ENCODE measurements around the gene MFF.

The MFF gene, protein sequence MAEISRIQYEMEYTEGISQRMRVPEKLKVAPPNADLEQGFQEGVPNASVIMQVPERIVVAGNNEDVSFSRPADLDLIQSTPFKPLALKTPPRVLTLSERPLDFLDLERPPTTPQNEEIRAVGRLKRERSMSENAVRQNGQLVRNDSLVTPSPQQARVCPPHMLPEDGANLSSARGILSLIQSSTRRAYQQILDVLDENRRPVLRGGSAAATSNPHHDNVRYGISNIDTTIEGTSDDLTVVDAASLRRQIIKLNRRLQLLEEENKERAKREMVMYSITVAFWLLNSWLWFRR

DNA sequence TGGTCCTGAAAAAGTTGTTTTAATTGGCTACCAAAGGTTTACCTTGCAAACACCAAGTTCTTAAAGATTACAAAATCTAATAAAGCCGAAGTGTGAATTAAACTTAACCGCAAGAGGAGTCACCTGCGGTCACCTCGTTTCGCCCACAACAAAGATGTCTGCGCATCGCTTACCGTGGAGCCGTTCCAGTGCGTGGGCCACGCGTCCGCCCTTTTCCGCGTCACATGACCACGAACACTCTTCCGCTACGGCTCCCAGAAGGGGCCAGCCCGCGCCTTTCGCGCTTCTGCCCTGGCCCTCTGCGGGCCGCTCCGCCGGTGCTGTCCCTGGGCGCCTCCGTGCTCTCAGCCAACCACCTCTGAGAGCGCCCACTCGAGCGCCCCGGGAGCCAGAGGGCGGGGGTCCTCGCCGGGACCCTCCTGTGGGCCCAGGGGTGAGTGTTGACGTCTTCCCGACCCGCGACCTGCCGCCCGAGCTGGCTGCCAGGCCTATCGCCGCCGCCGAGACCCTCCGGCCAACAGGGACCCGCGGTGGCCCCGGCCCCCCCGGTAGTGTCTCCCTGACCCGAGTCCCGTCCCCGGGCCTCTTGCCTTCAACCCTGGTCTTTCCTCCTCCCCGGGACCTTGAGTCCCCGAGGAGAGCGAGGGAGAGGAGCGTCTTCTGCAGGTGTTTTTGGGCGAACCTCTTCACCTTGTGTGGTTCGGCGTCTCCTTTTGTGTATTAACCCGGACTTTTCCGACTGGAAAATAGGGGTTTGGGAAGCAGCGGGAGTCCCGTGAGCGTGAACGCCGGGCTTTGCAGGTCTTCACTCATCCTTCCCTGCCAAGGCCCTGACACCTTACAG, at the start of gene MFF:
Gene MFF (plus strand): TSS at position 257 of the 844 bp plus-strand sequence. CDS start 5,415 bp downstream, outside the sequence.
- in situ Hi-C loops (cut with MboI; ENCODE audit: low sequenced_read_pairs): no loop called here
- Histone ChIP-seq H3K9me3 (peaks cover 7% of the 10 kb centered on the region; the same call in 1 of the 2 replicates), H3K4me1 (peaks cover 43% of the 10 kb centered on the region), H3K27me3 (ENCODE audit: low read depth) (no peaks in the 10 kb centered on the region), H3K36me3 (replicated peaks) (no peaks in the 10 kb centered on the region; the same call in 1 of the 2 replicates), H3K4me3 (peak within 1 kb of the TSS; percentile 73)
- DNase-seq (ENCODE audit: low spot score in 2 of 2): peak; percentile 89 to 94

DNA sequence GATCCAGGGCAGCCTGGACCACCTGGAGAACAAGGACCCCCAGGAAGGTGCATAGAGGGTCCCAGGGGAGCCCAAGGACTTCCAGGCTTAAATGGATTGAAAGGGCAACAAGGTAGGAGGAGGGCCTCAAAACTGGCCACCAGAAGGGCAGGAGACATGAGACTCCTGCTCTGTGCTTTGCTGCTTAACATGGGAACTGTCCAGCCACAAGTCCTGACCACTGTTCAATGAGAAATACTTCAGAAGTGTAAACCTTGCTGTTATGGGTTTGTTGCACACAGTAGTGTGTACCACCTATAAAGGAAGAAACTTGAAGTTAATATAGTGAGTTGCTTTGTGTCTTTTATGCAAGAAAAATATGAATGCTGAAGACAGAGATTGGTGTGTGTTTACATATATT, 44.2 kb upstream of the MFF start:
- in situ Hi-C loops (cut with MboI; ENCODE audit: low sequenced_read_pairs): no loop called here
- Histone ChIP-seq H3K36me3 (replicated peaks) (no peaks in the 10 kb centered on the region), H3K27me3 (ENCODE audit: low read depth) (no peaks in the 10 kb centered on the region), H3K4me1 (peaks cover 10% of the 10 kb centered on the region), H3K4me3 (no peak overlapping the region), H3K9me3 (no peaks in the 10 kb centered on the region)
- DNase-seq (ENCODE audit: low spot score in 2 of 2): no peak

DNA sequence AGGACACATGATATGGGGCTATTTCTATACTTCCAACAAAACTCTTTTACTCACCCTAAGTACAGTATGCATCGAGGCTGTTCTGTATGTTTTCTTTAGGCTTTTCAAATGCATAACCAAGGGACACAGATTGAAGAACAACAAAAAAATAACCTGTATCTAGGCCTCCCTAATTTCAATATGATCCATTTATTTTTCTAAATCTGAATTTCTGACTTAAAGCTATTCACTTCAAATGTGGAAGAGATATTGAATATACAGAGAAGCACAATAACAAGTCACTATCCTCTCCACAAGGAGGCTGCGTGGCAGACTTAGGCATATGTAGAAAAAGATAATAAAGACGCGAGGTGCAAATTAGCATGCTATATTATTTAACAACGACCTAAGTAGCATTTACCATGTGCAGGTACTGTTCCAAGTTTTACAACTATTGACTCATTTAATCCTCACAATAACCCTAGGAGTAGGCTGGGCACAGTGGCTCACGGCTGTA, 39.3 kb upstream of the MFF start:
- H3K27me3 ChIP-seq (ENCODE audit: low read depth): no peaks in the 10 kb centered on the region
- H3K4me3 ChIP-seq: no peak overlapping the region
- peaks cover 11% of the 10 kb centered on the region for H3K4me1 ChIP-seq
- no peaks in the 10 kb centered on the region for H3K36me3 ChIP-seq (replicated peaks)
- DNase-seq (ENCODE audit: low spot score in 2 of 2): peak; percentile 38 to 79
- in situ Hi-C loops (cut with MboI; ENCODE audit: low sequenced_read_pairs): no loop called here
- no peaks in the 10 kb centered on the region for H3K9me3 ChIP-seq

DNA sequence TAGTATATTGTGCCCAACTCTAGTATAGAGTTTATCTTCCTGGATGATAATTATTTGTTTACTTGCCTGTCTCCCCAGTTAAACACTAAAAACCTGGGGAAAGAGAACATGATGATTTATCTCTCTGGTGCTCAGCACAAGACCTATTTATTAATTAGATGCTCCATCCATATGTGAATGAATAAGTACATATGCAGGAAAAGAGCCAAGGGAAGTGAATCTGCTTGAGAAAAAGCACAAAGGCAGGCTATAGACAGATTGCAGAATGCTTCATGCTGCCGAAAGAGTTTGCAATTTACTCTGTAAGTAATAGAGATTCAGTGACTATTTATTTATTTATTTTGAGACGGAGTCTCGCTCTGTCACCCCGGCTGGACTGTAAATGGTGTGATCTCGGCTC, 37.3 kb upstream of the MFF start:
- Histone ChIP-seq H3K27me3 (ENCODE audit: low read depth) (no peaks in the 10 kb centered on the region), H3K36me3 (replicated peaks) (no peaks in the 10 kb centered on the region), H3K4me1 (peaks cover 11% of the 10 kb centered on the region), H3K9me3 (no peaks in the 10 kb centered on the region), H3K4me3 (no peak overlapping the region)
- in situ Hi-C loops (cut with MboI; ENCODE audit: low sequenced_read_pairs): no loop called here
- no peak for DNase-seq (ENCODE audit: low spot score in 2 of 2)

DNA sequence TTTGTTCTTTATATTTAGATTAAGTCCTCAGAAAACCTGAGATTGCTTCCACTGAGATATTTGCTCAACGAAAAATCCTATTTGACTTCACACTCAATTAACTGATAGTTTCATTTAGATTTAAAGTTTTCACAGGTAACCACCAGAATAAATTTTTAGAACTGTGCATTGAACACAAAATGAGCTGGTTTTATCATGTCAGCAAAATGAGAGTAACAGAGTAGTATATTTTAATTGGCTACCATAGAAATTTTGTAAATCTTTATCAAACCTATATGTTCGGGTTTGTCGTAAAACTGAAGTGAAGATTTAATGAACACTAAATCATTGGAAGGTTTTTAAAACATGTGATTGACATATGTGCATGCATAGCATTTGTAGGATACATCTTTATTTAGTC, 32.7 kb upstream of the MFF start:
- no peaks in the 10 kb centered on the region for H3K9me3 ChIP-seq
- H3K27me3 ChIP-seq (ENCODE audit: low read depth): no peaks in the 10 kb centered on the region
- H3K36me3 ChIP-seq (replicated peaks): no peaks in the 10 kb centered on the region
- no peaks in the 10 kb centered on the region for H3K4me1 ChIP-seq
- H3K4me3 ChIP-seq: no peak overlapping the region
- in situ Hi-C loops (cut with MboI; ENCODE audit: low sequenced_read_pairs): no loop called here
- no peak for DNase-seq (ENCODE audit: low spot score in 2 of 2)

DNA sequence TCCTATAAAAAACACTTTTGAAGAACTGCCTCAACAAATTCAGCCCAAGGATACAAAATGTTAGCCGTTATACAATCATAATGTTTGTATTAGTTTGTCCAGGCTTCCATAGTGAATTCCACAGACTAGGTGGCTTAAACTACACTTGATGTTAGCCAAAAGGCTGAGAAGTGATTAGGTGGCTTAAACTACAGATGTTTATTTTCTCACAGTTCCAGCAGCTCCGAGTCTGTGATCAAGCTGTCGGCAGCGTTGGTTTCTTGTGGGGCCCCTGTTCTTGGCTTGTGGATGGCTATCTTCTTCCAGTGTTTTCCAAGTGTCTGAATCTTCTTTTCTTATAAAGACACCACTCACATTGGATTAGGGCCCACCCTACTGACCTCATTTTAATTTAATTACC, 31.5 kb upstream of the MFF start:
- no peak overlapping the region for H3K4me3 ChIP-seq
- in situ Hi-C loops (cut with MboI; ENCODE audit: low sequenced_read_pairs): no loop called here
- H3K9me3 ChIP-seq: no peaks in the 10 kb centered on the region
- H3K27me3 ChIP-seq (ENCODE audit: low read depth): no peaks in the 10 kb centered on the region
- no peak for DNase-seq (ENCODE audit: low spot score in 2 of 2)
- no peaks in the 10 kb centered on the region for H3K36me3 ChIP-seq (replicated peaks)
- H3K4me1 ChIP-seq: no peaks in the 10 kb centered on the region

DNA sequence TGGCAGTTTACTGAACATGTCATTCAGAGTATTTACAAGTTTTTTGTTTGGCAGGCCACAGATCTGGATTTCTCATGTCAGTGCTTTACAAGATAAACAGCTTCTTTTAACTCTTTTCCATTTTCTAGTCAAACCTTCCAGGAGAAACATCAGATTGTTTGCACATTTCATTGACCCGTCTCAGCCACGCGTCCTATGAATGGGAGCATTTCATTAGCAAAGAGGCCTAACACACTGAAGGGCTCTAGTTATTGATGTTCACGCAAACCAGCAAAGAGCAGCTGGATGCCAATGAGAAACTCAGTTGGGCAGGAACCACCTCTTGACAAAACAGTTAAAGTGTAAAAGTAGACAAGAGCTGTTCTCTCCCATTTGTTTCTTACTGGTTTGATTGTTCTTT, 29.2 kb upstream of the MFF start:
- Histone ChIP-seq H3K4me1 (peaks cover 2% of the 10 kb centered on the region), H3K9me3 (no peaks in the 10 kb centered on the region), H3K27me3 (ENCODE audit: low read depth) (no peaks in the 10 kb centered on the region), H3K36me3 (replicated peaks) (no peaks in the 10 kb centered on the region), H3K4me3 (no peak overlapping the region)
- in situ Hi-C loops (cut with MboI; ENCODE audit: low sequenced_read_pairs): no loop called here
- no peak for DNase-seq (ENCODE audit: low spot score in 2 of 2)

DNA sequence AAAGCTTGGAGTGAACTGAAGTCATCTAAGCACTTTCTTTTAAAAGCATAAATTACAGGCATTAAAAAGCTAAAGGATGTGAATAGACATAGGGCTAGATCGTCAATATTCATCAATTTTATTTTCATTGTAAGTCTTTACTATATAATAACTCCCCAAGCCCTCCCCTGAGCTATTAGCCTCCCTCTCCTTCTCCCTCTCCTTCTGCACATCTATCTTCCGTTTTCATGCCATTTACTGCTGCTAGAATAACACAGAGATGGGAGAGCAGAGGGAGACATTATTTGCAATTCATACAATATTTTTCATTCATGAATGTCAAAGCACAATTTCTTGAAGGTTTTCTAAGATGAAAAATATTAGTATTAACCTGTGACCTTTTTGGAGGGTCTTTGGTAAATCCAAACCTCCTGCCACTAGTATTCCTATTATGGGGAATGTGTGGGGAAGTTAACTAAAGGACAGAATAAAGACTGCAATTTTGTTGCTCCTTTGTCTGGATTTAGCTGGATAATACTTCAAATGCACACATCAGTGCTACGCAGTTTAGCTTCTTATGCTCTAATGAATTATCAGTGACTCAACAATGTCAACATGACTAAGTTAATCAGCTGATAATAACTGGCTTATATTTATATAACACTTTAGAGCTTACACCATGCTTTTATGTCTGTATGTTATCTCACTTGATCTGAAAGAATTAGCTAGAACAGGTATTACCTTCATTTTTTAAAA, 28.2 kb upstream of the MFF start:
- H3K4me3 ChIP-seq: no peak overlapping the region
- in situ Hi-C loops (cut with MboI; ENCODE audit: low sequenced_read_pairs): no loop called here
- peaks cover 10% of the 10 kb centered on the region for H3K4me1 ChIP-seq
- no peaks in the 10 kb centered on the region for H3K27me3 ChIP-seq (ENCODE audit: low read depth)
- H3K9me3 ChIP-seq: no peaks in the 10 kb centered on the region
- no peaks in the 10 kb centered on the region for H3K36me3 ChIP-seq (replicated peaks)
- no peak for DNase-seq (ENCODE audit: low spot score in 2 of 2)

DNA sequence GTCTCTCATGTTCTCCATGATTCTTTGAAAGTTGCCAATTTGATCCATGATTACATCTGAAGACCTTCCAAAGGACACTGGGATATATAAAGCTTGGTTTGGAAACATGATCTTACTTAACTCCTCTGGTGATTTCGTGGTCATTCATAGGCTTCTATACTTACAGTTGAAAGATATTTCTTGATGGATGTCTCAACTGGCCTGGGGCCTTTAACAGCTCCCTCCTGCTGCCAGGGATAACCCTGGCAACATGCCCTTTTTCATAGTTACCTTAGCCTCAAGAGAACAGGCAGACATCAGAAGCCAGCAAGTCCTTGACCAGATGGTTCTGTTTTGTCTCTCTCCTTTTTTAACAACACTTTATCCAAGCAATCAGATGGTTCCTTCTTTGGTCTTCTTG, 23.5 kb upstream of the MFF start:
- H3K4me1 ChIP-seq: peaks cover 10% of the 10 kb centered on the region
- H3K4me3 ChIP-seq: no peak overlapping the region
- no peak for DNase-seq (ENCODE audit: low spot score in 2 of 2)
- no peaks in the 10 kb centered on the region for H3K9me3 ChIP-seq
- H3K27me3 ChIP-seq (ENCODE audit: low read depth): no peaks in the 10 kb centered on the region
- in situ Hi-C loops (cut with MboI; ENCODE audit: low sequenced_read_pairs): no loop called here
- H3K36me3 ChIP-seq (replicated peaks): no peaks in the 10 kb centered on the region

DNA sequence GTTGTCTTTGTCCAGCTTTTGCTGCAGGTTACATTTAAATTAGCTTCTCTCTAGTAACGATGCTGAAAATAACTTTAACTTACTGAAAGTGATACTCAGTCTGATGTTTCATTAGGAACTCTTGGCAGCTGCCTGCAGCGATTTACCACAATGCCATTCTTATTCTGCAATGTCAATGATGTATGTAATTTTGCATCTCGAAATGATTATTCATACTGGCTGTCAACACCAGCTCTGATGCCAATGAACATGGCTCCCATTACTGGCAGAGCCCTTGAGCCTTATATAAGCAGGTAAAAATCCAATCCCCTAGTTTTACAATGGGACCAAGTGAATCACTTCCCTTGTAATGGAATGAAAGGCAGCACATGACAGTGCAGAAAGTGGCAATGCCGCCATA, 16.3 kb upstream of the MFF start:
- no peaks in the 10 kb centered on the region for H3K27me3 ChIP-seq (ENCODE audit: low read depth)
- DNase-seq (ENCODE audit: low spot score in 2 of 2): peak; percentile 22 to 27
- H3K4me1 ChIP-seq: peaks cover 50% of the 10 kb centered on the region
- in situ Hi-C loops (cut with MboI; ENCODE audit: low sequenced_read_pairs): no loop called here
- H3K4me3 ChIP-seq: no peak overlapping the region
- H3K9me3 ChIP-seq: no peaks in the 10 kb centered on the region
- H3K36me3 ChIP-seq (replicated peaks): no peaks in the 10 kb centered on the region

DNA sequence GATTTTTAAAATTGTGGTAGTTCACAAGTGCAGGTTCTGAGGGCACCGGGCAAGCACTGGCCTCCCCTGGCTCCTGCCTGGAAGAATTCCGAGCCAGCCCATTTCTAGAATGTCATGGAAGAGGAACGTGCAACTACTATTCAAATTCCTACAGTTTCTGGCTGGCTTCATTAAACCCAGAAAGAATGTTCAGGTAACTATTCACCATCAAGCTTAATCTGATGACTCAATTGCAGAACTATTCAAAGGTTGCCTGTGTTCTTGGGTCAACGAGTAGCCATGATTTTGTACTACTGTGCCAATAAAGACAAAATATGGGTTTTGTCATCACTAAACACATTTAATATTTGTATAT, 14.3 kb upstream of the MFF start:
- Histone ChIP-seq H3K4me1 (peaks cover 50% of the 10 kb centered on the region), H3K9me3 (no peaks in the 10 kb centered on the region), H3K36me3 (replicated peaks) (no peaks in the 10 kb centered on the region), H3K27me3 (ENCODE audit: low read depth) (no peaks in the 10 kb centered on the region), H3K4me3 (no peak overlapping the region)
- in situ Hi-C loops (cut with MboI; ENCODE audit: low sequenced_read_pairs): no loop called here
- peak in 1 of 2 experiments; percentile 16 for DNase-seq (ENCODE audit: low spot score in 2 of 2)

DNA sequence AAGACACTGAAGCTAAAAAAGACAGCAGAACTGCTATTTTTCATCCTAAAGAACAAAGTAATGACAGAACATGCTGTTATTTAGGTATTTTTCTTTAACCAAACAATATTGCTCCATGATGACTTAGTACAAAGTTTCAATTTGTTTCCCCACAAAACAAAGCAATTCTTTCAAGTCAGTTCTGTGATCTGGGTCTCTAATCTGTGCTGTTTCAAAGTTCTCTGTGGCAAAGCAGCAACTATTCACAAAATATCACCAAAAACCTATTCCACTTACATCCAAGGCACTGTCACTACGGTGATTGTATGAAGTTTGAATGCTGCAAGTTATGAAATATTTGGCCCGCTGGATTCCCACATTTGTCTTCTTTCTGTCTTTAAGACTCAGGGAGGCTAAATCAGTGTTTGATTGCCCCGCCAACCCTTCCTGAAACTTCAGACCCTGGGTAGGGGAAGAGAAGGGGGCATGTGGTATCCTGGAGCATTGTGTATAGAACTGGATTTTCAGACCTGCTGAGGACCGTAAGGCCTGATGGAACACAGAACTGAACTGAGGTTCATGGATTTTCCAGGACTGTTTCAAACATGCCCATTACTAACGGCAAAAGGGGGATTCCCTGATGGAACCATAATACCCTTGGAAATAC, 13.1 kb upstream of the MFF start:
- H3K4me1 ChIP-seq: peaks cover 50% of the 10 kb centered on the region
- in situ Hi-C loops (cut with MboI; ENCODE audit: low sequenced_read_pairs): no loop called here
- DNase-seq (ENCODE audit: low spot score in 2 of 2): peak in 1 of 2 experiments; percentile 24
- H3K9me3 ChIP-seq: no peaks in the 10 kb centered on the region
- no peak overlapping the region for H3K4me3 ChIP-seq
- no peaks in the 10 kb centered on the region for H3K27me3 ChIP-seq (ENCODE audit: low read depth)
- H3K36me3 ChIP-seq (replicated peaks): no peaks in the 10 kb centered on the region

DNA sequence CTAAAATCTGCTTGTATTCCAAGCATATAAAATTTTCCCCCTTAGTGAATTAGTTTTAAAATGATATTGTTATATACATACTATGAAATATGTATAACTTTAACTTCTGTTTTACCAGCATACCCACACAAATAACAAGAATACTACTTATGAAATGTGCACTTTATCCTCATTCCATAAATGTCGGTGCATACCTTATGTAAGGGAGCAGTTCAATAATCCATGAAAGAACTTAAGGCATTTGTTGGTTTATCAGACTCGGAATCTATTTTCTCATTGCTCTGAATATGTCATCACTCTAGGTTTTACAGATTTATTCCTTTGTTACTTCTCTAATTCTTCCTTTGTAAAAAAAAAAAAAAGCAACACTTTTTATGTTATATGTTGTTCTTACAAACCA, 12.5 kb upstream of the MFF start:
- no peak overlapping the region for H3K4me3 ChIP-seq
- no peaks in the 10 kb centered on the region for H3K27me3 ChIP-seq (ENCODE audit: low read depth)
- no peaks in the 10 kb centered on the region for H3K36me3 ChIP-seq (replicated peaks)
- no peaks in the 10 kb centered on the region; the same call in 1 of the 2 replicates for H3K9me3 ChIP-seq
- peak in 1 of 2 experiments; percentile 73 for DNase-seq (ENCODE audit: low spot score in 2 of 2)
- in situ Hi-C loops (cut with MboI; ENCODE audit: low sequenced_read_pairs): no loop called here
- peaks cover 50% of the 10 kb centered on the region for H3K4me1 ChIP-seq

Data from HAP-1 (cell line).